RWPE2 (cell line): ENCODE data around the gene CNTN6.

Experiments used
- ATAC-seq: fragments of 200-7000 bp; cut with Tn5 transposase; 3 replicates; pipeline ENCODE4 v1.9.1; 2021; ENCODE audit warnings: low read depth
- DNase-seq: peaks from one replicate; pipeline ENCODE4 v3.0.0-alpha.2; 2020; ENCODE audit warnings: low spot score
- H3K27ac ChIP-seq: fragments of 450-650 bp; 2 replicates; pipeline ENCODE4 v1.5.1; 2017; ENCODE audit warnings: mild to moderate bottlenecking; ENCODE audit not compliant: poor library complexity, severe bottlenecking
- H3K27me3 ChIP-seq: fragments of 250-450 bp; sonication (Bioruptor Pico); 2 replicates; pipeline ENCODE4 v1.5.1; 2021; ENCODE audit warnings: mild to moderate bottlenecking, moderate library complexity; ENCODE audit not compliant: insufficient read depth, poor library complexity, severe bottlenecking
- H3K36me3 ChIP-seq: fragments of 250-450 bp; sonication (Bioruptor Pico); 2 replicates; pipeline ENCODE4 v1.5.1; 2020; ENCODE audit warnings: low read depth, mild to moderate bottlenecking, moderate library complexity
- H3K4me1 ChIP-seq: fragments of 250-450 bp; sonication (Bioruptor Pico); 2 replicates; pipeline ENCODE4 v1.5.1; 2021; ENCODE audit warnings: mild to moderate bottlenecking, moderate library complexity; ENCODE audit not compliant: insufficient read depth, poor library complexity, severe bottlenecking
- H3K4me3 ChIP-seq: fragments of 250-450 bp; sonication (Bioruptor Pico); 2 replicates; pipeline ENCODE4 v1.5.1; 2021; ENCODE audit warnings: mild to moderate bottlenecking, moderate library complexity; ENCODE audit not compliant: severe bottlenecking
- H3K9me3 ChIP-seq: fragments of 250-450 bp; sonication (Bioruptor Pico); 2 replicates; pipeline ENCODE4 v1.5.1; 2021; ENCODE audit warnings: mild to moderate bottlenecking, moderate library complexity; ENCODE audit not compliant: severe bottlenecking
- TF ChIP-seq, protein P1 (sequence below): fragments of 450-650 bp; IDR thresholded peaks from one replicate; pipeline ENCODE4 v1.5.1; 2017; ENCODE audit warnings: mild to moderate bottlenecking, moderate library complexity; ENCODE audit not compliant: poor library complexity, severe bottlenecking

The CNTN6 gene

DNA sequence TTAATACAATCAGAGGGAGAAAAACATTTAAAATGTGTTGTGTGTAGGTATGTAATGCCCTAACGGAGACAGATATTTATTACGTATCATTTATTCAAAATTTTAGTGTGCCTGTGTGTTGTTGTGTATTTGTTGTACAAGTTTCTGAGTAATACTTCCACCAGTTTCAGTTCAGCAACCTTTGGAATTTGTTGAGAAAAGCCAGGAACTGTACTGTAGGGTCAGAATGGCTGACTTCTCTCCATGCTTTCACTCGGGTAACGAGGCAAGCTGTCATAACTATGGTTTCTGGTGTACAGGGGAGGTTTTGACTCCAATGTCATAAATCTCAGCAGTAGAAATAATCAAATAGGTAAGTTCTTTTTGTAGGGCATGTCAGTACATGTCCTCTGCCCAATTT lies 23.8 kb upstream of the CNTN6 start:
- ATAC-seq, result no peak
- Histone ChIP-seq H3K4me1 (no peaks in the 10 kb centered on the region), H3K9me3 (peaks cover 2% of the 10 kb centered on the region), H3K36me3 (no peaks in the 10 kb centered on the region), H3K27me3 (no peaks in the 10 kb centered on the region), H3K27ac (no peak overlapping the region), H3K4me3 (no peak overlapping the region)
- no peak for DNase-seq
- TF ChIP-seq, protein P1, sequence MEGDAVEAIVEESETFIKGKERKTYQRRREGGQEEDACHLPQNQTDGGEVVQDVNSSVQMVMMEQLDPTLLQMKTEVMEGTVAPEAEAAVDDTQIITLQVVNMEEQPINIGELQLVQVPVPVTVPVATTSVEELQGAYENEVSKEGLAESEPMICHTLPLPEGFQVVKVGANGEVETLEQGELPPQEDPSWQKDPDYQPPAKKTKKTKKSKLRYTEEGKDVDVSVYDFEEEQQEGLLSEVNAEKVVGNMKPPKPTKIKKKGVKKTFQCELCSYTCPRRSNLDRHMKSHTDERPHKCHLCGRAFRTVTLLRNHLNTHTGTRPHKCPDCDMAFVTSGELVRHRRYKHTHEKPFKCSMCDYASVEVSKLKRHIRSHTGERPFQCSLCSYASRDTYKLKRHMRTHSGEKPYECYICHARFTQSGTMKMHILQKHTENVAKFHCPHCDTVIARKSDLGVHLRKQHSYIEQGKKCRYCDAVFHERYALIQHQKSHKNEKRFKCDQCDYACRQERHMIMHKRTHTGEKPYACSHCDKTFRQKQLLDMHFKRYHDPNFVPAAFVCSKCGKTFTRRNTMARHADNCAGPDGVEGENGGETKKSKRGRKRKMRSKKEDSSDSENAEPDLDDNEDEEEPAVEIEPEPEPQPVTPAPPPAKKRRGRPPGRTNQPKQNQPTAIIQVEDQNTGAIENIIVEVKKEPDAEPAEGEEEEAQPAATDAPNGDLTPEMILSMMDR, result no peak

DNA sequence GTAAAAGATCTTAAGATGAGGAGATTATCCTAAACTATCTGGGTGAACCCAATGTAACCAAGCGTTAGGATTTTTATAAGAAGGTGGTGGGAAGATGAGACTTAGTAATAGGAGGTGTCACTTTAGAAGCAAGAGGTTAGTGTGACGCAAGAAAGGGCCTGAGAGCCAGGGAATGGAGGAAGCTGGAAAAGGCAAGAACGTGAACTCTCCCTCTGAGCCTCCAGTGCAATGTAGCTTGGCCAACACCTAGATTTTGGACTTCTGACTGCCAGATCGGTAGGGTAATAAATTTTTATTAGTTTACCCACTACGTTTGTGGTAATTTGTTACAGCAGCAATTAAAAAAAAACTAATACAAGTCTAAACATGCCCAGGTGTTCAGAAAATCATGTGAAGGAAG lies 20.8 kb upstream of the CNTN6 start:
- ATAC-seq, result peak; percentile 38; the same call in 1 of the 3 replicates
- H3K27me3 ChIP-seq, result no peaks in the 10 kb centered on the region
- H3K27ac ChIP-seq, result no peak overlapping the region
- TF ChIP-seq, protein P1, result no peak
- no peaks in the 10 kb centered on the region for H3K4me1 ChIP-seq
- no peak for DNase-seq
- no peaks in the 10 kb centered on the region for H3K36me3 ChIP-seq
- peaks cover 4% of the 10 kb centered on the region for H3K9me3 ChIP-seq
- no peak overlapping the region for H3K4me3 ChIP-seq

- Histone ChIP-seq H3K27ac (no peak overlapping the region), H3K27me3 (no peaks in the 10 kb centered on the region), H3K9me3 (peaks cover 2% of the 10 kb centered on the region), H3K36me3 (no peaks in the 10 kb centered on the region), H3K4me3 (no peak overlapping the region), H3K4me1 (no peaks in the 10 kb centered on the region)
- DNase-seq (no peak), ATAC-seq (no peak)
- TF ChIP-seq, protein P1, result no peak
These were observed 13.2 kb upstream of the CNTN6 start for GRCh38 chr3:1079662-1080061.

- Histone ChIP-seq H3K4me1 (no peaks in the 10 kb centered on the region), H3K27ac (no peak overlapping the region), H3K4me3 (no peak overlapping the region), H3K27me3 (no peaks in the 10 kb centered on the region), H3K36me3 (no peaks in the 10 kb centered on the region), H3K9me3 (no peaks in the 10 kb centered on the region)
- DNase-seq (no peak), ATAC-seq (0 out of 3 replicates have a peak, but pooled peaks have one; percentile 53)
- TF ChIP-seq, protein P1, result peak; percentile 84
These were observed 10.7 kb upstream of the CNTN6 start for GRCh38 chr3:1082108-1082507.

- TF ChIP-seq, protein P1, result peak; percentile 48
- Histone ChIP-seq H3K27me3 (no peaks in the 10 kb centered on the region), H3K4me1 (peaks cover 6% of the 10 kb centered on the region), H3K27ac (peak overlapping the region; percentile 35), H3K9me3 (peaks cover 5% of the 10 kb centered on the region), H3K4me3 (no peak overlapping the region), H3K36me3 (no peaks in the 10 kb centered on the region)
- ATAC-seq, result peak; percentile 77
- DNase-seq, result no peak
These were observed 5.7 kb upstream of the CNTN6 start for GRCh38 chr3:1087066-1087560.
